Gastroesophageal sphincter (tissue), 4 donors: ENCODE results near the gene SGCD. TPM values are rescaled to one million over a fixed set of nuclear protein-coding genes. Genes with fewer than 3 reads are reported as not detected.

Source experiments
- ATAC-seq: fragments of 150-250 bp; one replicate; pipeline ENCODE4 v1.9.1; 2016; ENCODE audit warnings: mild to moderate bottlenecking, moderate library complexity
- H3K27ac ChIP-seq, 4 donors: fragments of 200-600 bp; sonication (generic) in 3 of 4; 1 replicate in 3 of 4; 2 replicates in 1 of 4; pipeline ENCODE4 v1.5.1; 2016 to 2019
- H3K27me3 ChIP-seq: fragments of 200-600 bp; sonication (generic); one replicate; pipeline ENCODE4 v1.5.1; 2019
- H3K36me3 ChIP-seq, 2 donors: fragments of 200-600 bp; sonication (generic); one replicate each; pipeline ENCODE4 v1.5.1; 2019; ENCODE audit warnings: control low read depth in 1 of 2
- H3K4me1 ChIP-seq, 3 donors: fragments of 200-600 bp; sonication (generic); 1 replicate in 2 of 3; 2 replicates in 1 of 3; pipeline ENCODE4 v1.5.1; 2016 to 2019; ENCODE audit warnings: control low read depth in 2 of 3
- H3K4me3 ChIP-seq, 2 donors: fragments of 200-600 bp; sonication (generic); one replicate each; pipeline ENCODE4 v1.5.1; 2019; ENCODE audit warnings: mild to moderate bottlenecking in 1 of 2, moderate library complexity in 1 of 2
- H3K9me3 ChIP-seq, 3 donors: fragments of 200-600 bp; sonication (generic); one replicate each; pipeline ENCODE4 v1.5.1; 2017 to 2019; ENCODE audit warnings: control low read depth in 2 of 3
- CTCF ChIP-seq, 4 experiments: fragments of 200-600 bp in 2 of 4; fragments of 450-650 bp in 2 of 4; sonication (generic) in 1 of 4; IDR thresholded peaks; one replicate each; pipeline ENCODE4 v1.5.1; 2017 to 2019; ENCODE audit warnings: antibody characterized with exemption in 4 of 4, mild to moderate bottlenecking in 2 of 4, moderate library complexity in 2 of 4
- EP300 ChIP-seq: sonication (generic); formaldehyde crosslinking; IDR thresholded peaks from one replicate; pipeline ENCODE4 v1.6.1; 2017; ENCODE audit warnings: antibody characterized with exemption, mild to moderate bottlenecking
- POLR2A ChIP-seq, 2 donors: fragments of 450-650 bp; IDR thresholded peaks; one replicate each; pipeline ENCODE4 v1.6.1; 2017; ENCODE audit warnings: antibody characterized with exemption in 2 of 2, mild to moderate bottlenecking in 2 of 2, moderate library complexity in 1 of 2
- POLR2AphosphoS5 ChIP-seq: sonication (generic); formaldehyde crosslinking; IDR thresholded peaks from one replicate; pipeline ENCODE4 v1.6.1; 2017; ENCODE audit warnings: antibody characterized with exemption
- WGBS, 2 donors: methylation state at CpG; one replicate each; pipeline ENCODE4 v1.1.5; 2018; ENCODE audit warnings: low coverage in 1 of 2; 5-methylcytosine and 5-hydroxymethylcytosine counted together
- total RNA-seq, 4 donors: library from RNA; depleted of rRNA; stranded (reverse); fragments of >200 nt; gene quantifications; one replicate each; pipeline ENCODE4 v1.1.0, GENCODE V29; 2016

Gene SGCD
- total RNA-seq, 4 donors from 2014 or later, result 8.8 to 61.3 (median 33.7) TPM

GRCh38 chr5:156312897-156313694 is 13.9 kb upstream of the SGCD start:
- no peak overlapping the region for H3K4me3 ChIP-seq
- TF ChIP-seq POLR2AphosphoS5 (no peak), POLR2A (IDR thresholded peaks at IDR 0.05) (no peak), EP300 (no peak), CTCF (IDR thresholded peaks at IDR 0.05) (no peak)
- H3K27me3 ChIP-seq, result no peaks in the 10 kb centered on the region
- no peaks in the 10 kb centered on the region for H3K36me3 ChIP-seq
- no peak overlapping the region for H3K27ac ChIP-seq
- no peaks in the 10 kb centered on the region for H3K9me3 ChIP-seq
- WGBS, 2 donors, result 65 to 72% methylated on average over 2 of the region's 2 CpGs
- H3K4me1 ChIP-seq, result no peaks in the 10 kb centered on the region
- ATAC-seq, result no peak

GRCh38 chr5:156314416-156314815 is 12.5 kb upstream of the SGCD start:
- H3K27me3 ChIP-seq, result no peaks in the 10 kb centered on the region
- no peak for TF ChIP-seq POLR2A (IDR thresholded peaks at IDR 0.05)
- TF ChIP-seq EP300, result no peak
- no peaks in the 10 kb centered on the region for H3K36me3 ChIP-seq
- 79 to 92% methylated on average over 1 of the region's 1 CpG for WGBS, 2 donors
- no peaks in the 10 kb centered on the region for H3K9me3 ChIP-seq
- H3K27ac ChIP-seq, result no peak overlapping the region
- no peak overlapping the region for H3K4me3 ChIP-seq
- ATAC-seq, result no peak
- no peaks in the 10 kb centered on the region for H3K4me1 ChIP-seq

GRCh38 chr5:156322666-156323065 is 4.3 kb upstream of the SGCD start:
- Histone ChIP-seq H3K4me3 (no peak overlapping the region), H3K27me3 (no peaks in the 10 kb centered on the region), H3K4me1 (peaks cover 0 to 24% (median 3%) of the 10 kb centered on the region in 3 donors), H3K27ac (no peak overlapping the region), H3K9me3 (no peaks in the 10 kb centered on the region), H3K36me3 (no peaks in the 10 kb centered on the region)
- no peak for ATAC-seq
- TF ChIP-seq EP300, result no peak
- TF ChIP-seq POLR2A (IDR thresholded peaks at IDR 0.05), result no peak
- no peak for TF ChIP-seq CTCF (IDR thresholded peaks at IDR 0.05)
- TF ChIP-seq POLR2AphosphoS5, result no peak

GRCh38 chr5:156327296-156327695 is 332 bp downstream of the SGCD start:
- 7 to 14% methylated on average over 3 to 6 of the region's 6 CpGs for WGBS, 2 donors
- Histone ChIP-seq H3K27me3 (no peaks in the 10 kb centered on the region), H3K36me3 (peaks cover 0 to 7% of the 10 kb centered on the region in 2 donors), H3K4me1 (peaks cover 0 to 57% (median 3%) of the 10 kb centered on the region in 3 donors), H3K4me3 (peak overlapping the region; percentile 52 to 54), H3K9me3 (no peaks in the 10 kb centered on the region), H3K27ac (peak overlapping the region; percentile 81 to 87 (median 82))
- no peak for ATAC-seq
- TF ChIP-seq POLR2A (IDR thresholded peaks at IDR 0.05) (no peak), CTCF (IDR thresholded peaks at IDR 0.05) (no peak)

- WGBS, 2 donors, result 0 to 15% methylated on average over 1 to 3 of the region's 3 CpGs
- Histone ChIP-seq H3K27me3 (no peaks in the 10 kb centered on the region), H3K36me3 (peaks cover 0 to 7% of the 10 kb centered on the region in 2 donors), H3K4me1 (peaks cover 0 to 66% (median 3%) of the 10 kb centered on the region in 3 donors), H3K27ac (peak overlapping the region; percentile 81 to 87 (median 82)), H3K9me3 (no peaks in the 10 kb centered on the region), H3K4me3 (peak overlapping the region; percentile 52 to 54)
- TF ChIP-seq POLR2AphosphoS5 (no peak), CTCF (IDR thresholded peaks at IDR 0.05) (no peak), POLR2A (IDR thresholded peaks at IDR 0.05) (no peak), EP300 (no peak)
- ATAC-seq, result no peak
Measured at GRCh38 chr5:156328161-156328560, 1.2 kb downstream of the SGCD start.
